NCI-H524 (cell line): ENCODE data around the gene ZNF608.

Source experiments
- DNase-seq, 2 experiments: peaks; one replicate each; lab custom pipeline; 2025; lab: John Stamatoyannopoulos, UW

The ZNF608 gene

DNA sequence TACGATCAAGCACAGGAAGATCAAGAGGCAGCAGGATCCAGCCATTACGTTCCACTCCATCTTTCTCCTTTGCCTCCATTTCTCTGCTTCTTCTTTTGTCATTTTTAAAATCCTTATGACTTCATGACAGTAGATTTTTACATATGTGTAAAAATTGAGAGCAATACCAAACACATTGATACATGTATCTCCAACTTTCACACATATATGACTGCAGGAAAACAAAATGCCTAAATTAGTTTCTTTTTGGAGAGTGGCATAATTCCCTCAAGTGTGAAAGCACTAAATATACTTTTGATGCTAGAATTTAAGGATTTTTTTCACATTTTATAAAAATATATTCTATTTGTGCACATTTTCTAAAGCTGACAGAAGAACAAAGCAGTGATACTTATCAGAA lies 8.6 kb upstream of the ZNF608 start:
- DNase-seq: no peak

- DNase-seq: peak in 1 of 2 experiments; percentile 62
Measured at GRCh38 chr5:124754206-124754927, 7.9 kb upstream of the ZNF608 start.

GRCh38 chr5:124752854-124753720 lies 6.6 kb upstream of the ZNF608 start:
- no peak for DNase-seq

- DNase-seq: no peak
Measured at GRCh38 chr5:124751031-124751430, 4.6 kb upstream of the ZNF608 start.

DNA sequence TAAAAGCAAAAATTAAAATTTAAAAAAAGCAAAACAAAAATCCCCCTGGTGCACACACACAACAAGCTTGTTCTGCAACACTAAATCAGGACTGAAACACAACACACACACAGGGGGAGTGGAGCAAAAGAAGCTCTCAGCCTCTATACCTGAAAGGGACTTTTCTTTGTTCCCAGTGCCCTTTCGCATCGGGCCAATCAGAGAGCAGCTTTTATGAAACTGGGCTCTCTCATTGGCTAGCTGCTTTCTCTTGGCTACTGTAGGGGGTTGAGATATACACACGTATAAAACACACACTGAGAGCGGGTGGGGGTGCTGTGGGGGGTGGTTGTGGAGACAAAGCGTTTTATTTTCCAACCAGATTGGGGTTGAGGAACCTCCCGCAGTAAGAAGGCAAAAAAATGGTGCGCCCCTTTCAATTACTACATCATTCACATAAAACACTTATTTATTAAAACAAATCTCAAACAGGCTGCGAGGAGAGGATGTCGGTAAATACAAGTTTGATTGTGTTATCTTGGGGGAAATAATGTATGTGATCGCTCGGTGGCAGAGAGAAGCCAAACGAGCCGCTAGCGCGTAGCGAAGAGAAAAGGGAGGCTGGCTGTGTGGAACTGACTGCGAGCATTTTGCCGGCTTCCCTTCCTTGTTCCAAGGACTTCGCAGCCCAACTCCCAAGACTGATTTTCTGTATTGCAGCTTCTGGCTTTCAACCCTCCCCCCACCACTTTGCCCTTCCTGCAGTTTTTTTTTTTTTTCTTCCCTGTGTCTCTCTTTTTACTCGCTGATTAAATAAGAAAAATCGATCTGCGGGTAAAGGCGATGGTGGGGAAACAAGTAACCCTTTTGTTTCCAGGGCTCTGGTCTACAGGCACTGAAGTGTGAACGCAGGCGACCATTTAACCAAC lies 2.5 kb upstream of the ZNF608 start:
- peak; percentile 85 to 97 for DNase-seq

DNA sequence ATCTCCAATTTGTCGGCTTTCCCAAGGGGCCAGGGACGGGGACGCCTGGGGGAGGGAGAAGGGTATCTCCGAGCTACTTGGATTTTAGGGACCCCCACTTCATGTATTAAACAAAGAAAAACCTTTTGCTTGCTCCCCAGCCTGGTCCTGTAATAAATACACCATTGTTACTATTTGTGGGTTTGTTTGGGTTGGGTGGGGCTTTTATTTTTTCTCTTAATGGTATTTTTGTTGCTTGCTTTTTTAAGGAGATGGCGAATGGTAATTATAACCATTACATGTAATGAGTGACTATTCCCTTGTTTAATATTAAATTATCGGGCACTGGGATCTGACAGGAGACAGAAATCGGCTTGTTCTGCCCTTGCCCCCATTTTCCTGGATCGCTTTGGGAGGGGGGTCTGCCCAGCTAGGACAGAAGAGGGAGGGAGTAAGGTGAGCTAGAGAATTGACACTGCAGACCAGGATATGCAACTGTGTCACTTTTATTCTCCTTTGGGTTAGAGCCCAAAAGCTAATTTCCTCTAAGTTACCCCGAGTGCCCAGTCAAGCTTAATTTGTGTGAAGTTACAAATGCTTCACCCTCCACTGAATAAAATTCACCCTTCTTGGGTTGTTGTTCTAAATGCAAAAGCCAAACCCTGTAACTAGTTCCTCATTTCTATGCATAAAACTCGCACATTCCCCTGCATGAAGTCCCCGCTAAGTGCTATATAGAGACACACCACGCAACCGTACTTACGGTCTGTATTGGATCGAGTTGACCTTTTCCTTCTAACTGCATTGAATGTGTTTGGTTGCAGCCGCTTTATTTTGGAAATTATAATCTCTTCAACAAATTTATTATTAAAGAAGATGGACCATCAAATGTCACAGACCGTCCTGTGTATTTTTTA lies 1.6 kb upstream of the ZNF608 start:
- DNase-seq: peak in 1 of 2 experiments; percentile 71

DNA sequence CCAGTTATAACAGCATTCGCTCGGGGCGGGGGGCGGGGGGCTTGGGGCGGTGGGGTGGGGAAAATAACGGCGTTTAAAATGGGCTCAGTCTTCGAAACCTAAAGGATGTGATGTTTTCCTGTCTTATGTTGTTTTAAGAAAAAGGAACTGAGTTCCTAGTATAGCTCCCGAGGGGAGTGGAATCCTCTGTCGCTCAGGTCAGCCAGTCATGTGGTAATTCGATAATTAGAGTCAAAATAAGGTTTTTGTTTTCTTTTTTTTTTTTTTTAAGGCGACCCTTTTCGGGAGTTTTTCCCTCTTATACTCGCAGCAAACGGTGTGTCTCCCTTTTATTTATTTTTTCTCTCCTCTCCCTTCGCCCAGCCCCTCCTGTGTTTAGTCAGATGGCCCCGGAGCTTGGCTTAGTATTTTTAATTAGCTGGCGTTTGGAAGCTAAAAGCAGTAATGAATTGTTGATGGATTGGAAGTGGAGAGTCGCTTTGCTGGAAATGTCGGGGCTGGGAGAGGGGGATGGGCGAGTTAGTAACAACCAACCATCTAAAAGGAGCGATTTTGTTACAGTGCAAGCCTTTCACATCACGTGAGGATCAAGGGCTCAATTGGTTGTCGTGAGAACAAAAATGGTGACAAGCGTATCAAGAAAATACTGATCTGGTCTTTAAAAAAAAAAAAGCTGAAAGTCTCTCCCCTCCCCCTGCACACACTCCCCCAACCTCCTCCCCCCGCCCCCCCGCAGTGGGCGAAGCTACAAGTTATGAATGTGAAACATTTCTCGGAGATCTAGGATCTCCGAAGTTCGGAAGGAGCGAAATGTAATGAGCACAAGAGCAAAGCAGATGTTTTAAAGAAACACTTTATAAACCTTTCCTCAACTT lies 714 bp upstream of the ZNF608 start:
- peak; percentile 91 to 95 for DNase-seq

DNA sequence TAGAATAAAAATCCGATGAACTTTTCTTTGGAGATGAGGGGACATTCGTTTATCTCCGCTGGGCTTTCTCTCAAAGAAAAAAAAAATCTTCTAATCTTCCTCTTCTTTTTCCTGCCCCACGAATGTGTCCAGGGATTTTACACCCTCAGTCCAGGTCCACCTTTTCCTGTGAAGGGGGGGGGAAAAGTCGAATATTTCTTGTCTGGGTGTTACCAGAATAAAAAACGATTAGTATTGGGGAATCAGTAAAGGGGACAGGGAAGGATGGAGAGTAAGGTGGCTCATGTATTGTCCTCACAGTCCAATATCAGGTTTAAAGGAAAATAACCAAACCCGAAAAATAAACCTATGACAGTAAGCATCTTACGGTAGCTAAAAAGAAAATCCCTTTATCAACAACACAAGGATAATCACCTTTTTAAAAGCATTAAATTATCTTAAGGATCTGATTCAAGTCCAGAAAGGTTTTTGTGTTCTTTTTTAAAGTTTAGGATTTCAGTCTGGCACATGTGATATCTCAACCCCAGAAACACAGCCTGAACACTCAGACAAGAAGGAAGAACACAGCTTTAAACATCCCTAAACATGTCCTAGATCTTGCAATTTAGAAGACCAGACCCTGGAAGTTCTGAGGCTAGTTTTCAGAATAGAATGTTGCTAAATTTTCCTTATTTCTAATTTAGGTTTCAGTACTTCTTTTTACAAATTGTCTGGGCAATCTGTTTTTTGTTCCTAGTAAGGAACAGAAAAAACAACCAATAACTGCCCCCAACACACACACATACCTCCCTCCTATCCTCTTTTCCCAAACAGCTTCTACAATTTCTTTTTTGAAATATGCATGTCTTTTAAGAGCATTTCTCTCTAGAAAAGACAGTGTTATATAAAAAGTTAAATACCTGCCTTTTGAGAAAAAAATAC lies 1.2 kb downstream of the ZNF608 start:
- no peak for DNase-seq

- peak in 1 of 2 experiments; percentile 52 for DNase-seq
Measured at GRCh38 chr5:124744170-124744971, 2.1 kb downstream of the ZNF608 start.

- peak in 1 of 2 experiments; percentile 47 for DNase-seq
Measured at GRCh38 chr5:124743602-124744169, 2.8 kb downstream of the ZNF608 start.

GRCh38 chr5:124742983-124743601 lies 3.3 kb downstream of the ZNF608 start:
- DNase-seq: peak in 1 of 2 experiments; percentile 35

- no peak for DNase-seq
Measured at GRCh38 chr5:124742521-124742920, 3.9 kb downstream of the ZNF608 start.

- peak; percentile 87 to 96 for DNase-seq
Measured at GRCh38 chr5:124741711-124742496, 4.5 kb downstream of the ZNF608 start.

DNA sequence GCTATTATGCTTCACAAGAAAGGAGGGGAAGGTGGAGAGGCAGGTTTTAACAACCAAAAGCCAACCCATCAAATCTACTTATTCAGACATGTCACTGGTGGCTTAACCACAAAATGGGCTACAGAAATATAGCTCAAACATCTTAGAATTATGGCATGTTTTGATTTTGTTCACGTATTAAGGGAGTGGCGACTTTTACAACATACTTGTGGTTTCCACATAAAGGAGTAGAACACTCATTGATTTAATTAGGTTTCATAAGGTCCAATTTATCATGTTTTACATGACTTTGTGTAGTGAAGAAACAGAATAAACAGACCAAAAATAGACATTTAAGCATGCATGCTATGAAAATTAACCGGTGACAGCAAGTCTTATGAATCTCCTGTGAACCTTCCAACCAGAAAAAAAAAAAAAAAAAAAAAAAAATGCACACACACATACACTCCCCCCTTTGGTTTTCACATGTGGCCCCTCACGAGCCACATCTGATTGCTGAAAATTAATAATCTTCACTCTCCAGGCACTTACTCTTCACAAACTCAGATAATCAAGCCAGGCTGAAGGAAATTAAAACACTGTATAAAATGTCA lies 5.4 kb downstream of the ZNF608 start:
- DNase-seq: no peak

GRCh38 chr5:124740071-124740470 lies 6.4 kb downstream of the ZNF608 start:
- peak in 1 of 2 experiments; percentile 24 for DNase-seq

GRCh38 chr5:124739634-124740025 lies 6.8 kb downstream of the ZNF608 start:
- DNase-seq: peak in 1 of 2 experiments; percentile 64
